ENCODE measurements around the gene ELMO1. TPM values are rescaled to one million over a fixed set of nuclear protein-coding genes. Genes with fewer than 3 reads are reported as not detected.

Gene ELMO1
- polyA plus RNA-seq, 2 of the 4 experiments (the other 2 are of a cell fraction), result 2.3 to 6.1 TPM

DNA sequence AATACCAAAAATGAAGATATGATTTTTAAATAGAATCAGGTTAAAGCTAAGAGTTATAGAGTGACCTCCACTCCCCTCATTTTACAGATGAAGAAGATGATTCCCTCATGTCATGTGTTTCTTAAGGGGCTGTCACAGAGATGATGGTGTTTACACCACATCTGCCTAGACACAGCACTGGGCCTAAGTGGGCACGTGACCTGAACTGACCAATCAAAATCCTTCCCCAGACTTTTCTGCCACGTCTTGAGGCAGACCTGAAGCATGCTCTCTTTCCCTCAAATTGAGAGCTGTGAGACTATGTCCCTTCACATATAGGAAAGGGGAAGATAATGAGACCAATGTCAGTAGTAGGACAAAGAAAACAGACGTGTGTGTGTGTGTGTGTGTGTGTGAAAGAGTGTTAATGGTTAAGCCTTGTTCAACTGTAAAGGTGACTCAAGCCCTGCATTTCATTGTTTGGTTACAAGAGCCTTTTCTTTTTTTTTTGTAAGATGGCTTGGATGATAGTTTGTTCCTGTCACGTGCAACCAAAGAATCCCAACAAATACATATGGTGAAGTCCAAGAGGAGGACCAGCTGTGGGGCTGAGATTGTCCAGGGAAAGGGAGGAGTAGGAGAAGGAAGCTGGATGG lies 551.6 kb downstream of the ELMO1 start:
- Histone ChIP-seq H3K9me3 (no peaks in the 10 kb centered on the region), H3K4me3 (no peak overlapping the region), H3K4me1 (no peaks in the 10 kb centered on the region), H3K27ac (no peak overlapping the region), H3K4me2 (no peak overlapping the region)
- ChIA-PET POLR2A (no interaction called here), CTCF (no interaction called here)
- no peak for TF ChIP-seq SREBF2 (IDR thresholded peaks at IDR 0.05)
- TF ChIP-seq, protein P1, sequence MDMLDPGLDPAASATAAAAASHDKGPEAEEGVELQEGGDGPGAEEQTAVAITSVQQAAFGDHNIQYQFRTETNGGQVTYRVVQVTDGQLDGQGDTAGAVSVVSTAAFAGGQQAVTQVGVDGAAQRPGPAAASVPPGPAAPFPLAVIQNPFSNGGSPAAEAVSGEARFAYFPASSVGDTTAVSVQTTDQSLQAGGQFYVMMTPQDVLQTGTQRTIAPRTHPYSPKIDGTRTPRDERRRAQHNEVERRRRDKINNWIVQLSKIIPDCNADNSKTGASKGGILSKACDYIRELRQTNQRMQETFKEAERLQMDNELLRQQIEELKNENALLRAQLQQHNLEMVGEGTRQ (IDR thresholded peaks at IDR 0.05), result peak; percentile 35; the same call in 1 of the 2 replicates
- TF ChIP-seq BHLHE40 (IDR thresholded peaks at IDR 0.05; ENCODE audit: low read depth, low read length), result no peak
- no peak for TF ChIP-seq MAZ (IDR thresholded peaks at IDR 0.05; ENCODE audit: borderline replicate concordance, low read depth, low read length)
- 22% methylated on average over 4 of the region's 4 CpGs for WGBS (ENCODE audit: missing lambda C conversion rate)
- FAIRE-seq (no peak), ATAC-seq (no peak), DNase-seq (ENCODE audit: low read depth in 1 of 2, low spot score in 1 of 2) (no peak)

DNA sequence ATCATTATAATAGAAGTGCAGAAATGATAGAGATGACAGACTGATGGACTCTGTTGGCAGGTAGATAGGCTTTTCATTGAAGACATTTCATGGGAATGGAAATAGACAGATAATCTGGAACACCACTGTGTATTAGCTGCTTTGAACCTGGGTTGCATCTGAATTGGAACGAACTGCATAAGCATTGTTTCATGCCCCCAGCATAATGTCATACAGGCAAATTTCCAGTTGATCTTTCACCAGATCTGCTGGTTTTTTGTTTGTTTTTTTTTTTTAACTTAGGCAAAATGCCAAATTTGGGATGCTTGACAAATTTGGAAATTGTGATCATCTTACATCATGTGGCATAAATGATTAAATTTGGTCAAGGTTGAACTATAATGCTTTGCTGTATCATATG lies 552.2 kb downstream of the ELMO1 start:
- H3K4me2 ChIP-seq, result no peak overlapping the region
- DNase-seq (ENCODE audit: low read depth in 1 of 2, low spot score in 1 of 2), result no peak
- WGBS (ENCODE audit: missing lambda C conversion rate), result 30% methylated on average over 1 of the region's 1 CpG
- H3K4me1 ChIP-seq, result no peaks in the 10 kb centered on the region
- ChIA-PET POLR2A (no interaction called here), CTCF (no interaction called here)
- no peak for FAIRE-seq
- ATAC-seq, result no peak
- H3K9me3 ChIP-seq, result no peaks in the 10 kb centered on the region
- TF ChIP-seq REST (IDR thresholded peaks at IDR 0.05) (no peak), ZNF302 (CRISPR knock-in tag; IDR thresholded peaks at IDR 0.05) (no peak), JUN (IDR thresholded peaks at IDR 0.05) (no peak), CTCF (IDR thresholded peaks at IDR 0.05) (no peak), PBX3 (IDR thresholded peaks at IDR 0.05) (no peak), KDM1A (IDR thresholded peaks at IDR 0.05; ENCODE audit: low read depth) (no peak), HDAC2 (IDR thresholded peaks at IDR 0.05) (no peak), ATOH8 (CRISPR knock-in tag; IDR thresholded peaks at IDR 0.05; ENCODE audit: low read depth) (no peak), EHMT2 (IDR thresholded peaks at IDR 0.05; ENCODE audit: low read depth) (no peak), HEYL (CRISPR knock-in tag; IDR thresholded peaks at IDR 0.05) (no peak), HOXB13 (CRISPR knock-in tag; IDR thresholded peaks at IDR 0.05; ENCODE audit: low read depth) (no peak)
- TF ChIP-seq, protein P2, sequence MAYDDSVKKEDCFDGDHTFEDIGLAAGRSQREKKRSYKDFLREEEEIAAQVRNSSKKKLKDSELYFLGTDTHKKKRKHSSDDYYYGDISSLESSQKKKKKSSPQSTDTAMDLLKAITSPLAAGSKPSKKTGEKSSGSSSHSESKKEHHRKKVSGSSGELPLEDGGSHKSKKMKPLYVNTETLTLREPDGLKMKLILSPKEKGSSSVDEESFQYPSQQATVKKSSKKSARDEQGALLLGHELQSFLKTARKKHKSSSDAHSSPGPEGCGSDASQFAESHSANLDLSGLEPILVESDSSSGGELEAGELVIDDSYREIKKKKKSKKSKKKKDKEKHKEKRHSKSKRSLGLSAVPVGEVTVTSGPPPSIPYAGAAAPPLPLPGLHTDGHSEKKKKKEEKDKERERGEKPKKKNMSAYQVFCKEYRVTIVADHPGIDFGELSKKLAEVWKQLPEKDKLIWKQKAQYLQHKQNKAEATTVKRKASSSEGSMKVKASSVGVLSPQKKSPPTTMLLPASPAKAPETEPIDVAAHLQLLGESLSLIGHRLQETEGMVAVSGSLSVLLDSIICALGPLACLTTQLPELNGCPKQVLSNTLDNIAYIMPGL (CRISPR knock-in tag; IDR thresholded peaks at IDR 0.05; ENCODE audit: borderline replicate concordance), result no peak
- TF ChIP-seq, protein P3, sequence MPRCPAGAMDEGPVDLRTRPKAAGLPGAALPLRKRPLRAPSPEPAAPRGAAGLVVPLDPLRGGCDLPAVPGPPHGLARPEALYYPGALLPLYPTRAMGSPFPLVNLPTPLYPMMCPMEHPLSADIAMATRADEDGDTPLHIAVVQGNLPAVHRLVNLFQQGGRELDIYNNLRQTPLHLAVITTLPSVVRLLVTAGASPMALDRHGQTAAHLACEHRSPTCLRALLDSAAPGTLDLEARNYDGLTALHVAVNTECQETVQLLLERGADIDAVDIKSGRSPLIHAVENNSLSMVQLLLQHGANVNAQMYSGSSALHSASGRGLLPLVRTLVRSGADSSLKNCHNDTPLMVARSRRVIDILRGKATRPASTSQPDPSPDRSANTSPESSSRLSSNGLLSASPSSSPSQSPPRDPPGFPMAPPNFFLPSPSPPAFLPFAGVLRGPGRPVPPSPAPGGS (IDR thresholded peaks at IDR 0.05), result no peak
- TF ChIP-seq, protein P4, sequence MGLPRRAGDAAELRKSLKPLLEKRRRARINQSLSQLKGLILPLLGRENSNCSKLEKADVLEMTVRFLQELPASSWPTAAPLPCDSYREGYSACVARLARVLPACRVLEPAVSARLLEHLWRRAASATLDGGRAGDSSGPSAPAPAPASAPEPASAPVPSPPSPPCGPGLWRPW (IDR thresholded peaks at IDR 0.05), result no peak
- H3K27ac ChIP-seq, result no peak overlapping the region
- H3K4me3 ChIP-seq, result no peak overlapping the region

Measured in A549 (cell line).